Upper lobe of right lung (tissue), 1 donor: ENCODE measurements around the gene MED27. TPM values are rescaled to one million over a fixed set of nuclear protein-coding genes. Genes with fewer than 3 reads are reported as not detected.

Experiments used
- ATAC-seq: fragments of 200-7000 bp; cut with Tn5 transposase; one replicate; pipeline ENCODE4 v1.9.1; 2020; ENCODE audit warnings: mild to moderate bottlenecking, moderate library complexity
- DNase-seq: peaks from one replicate; pipeline ENCODE4 v3.0.0-alpha.2; 2020
- H3K27ac ChIP-seq: fragments of 200-600 bp; one replicate; pipeline ENCODE4 v1.8.0; 2022
- H3K27me3 ChIP-seq: fragments of 200-600 bp; one replicate; pipeline ENCODE4 v1.8.0; 2022; ENCODE audit warnings: mild to moderate bottlenecking
- H3K36me3 ChIP-seq: fragments of 200-600 bp; one replicate; pipeline ENCODE4 v1.8.0; 2022
- H3K4me1 ChIP-seq: fragments of 200-600 bp; one replicate; pipeline ENCODE4 v1.8.0; 2022
- H3K4me3 ChIP-seq: fragments of 200-600 bp; one replicate; pipeline ENCODE4 v1.8.0; 2022; ENCODE audit warnings: mild to moderate bottlenecking
- H3K9me3 ChIP-seq: fragments of 200-600 bp; one replicate; pipeline ENCODE4 v1.8.0; 2022
- CTCF ChIP-seq: fragments of 200-600 bp; IDR thresholded peaks from one replicate; pipeline ENCODE4 v1.8.0; 2022; ENCODE audit warnings: antibody characterized with exemption
- intact Hi-C: fragments of 100-400 bp; cut with DNase I; formaldehyde crosslinking; loops from one replicate; pipeline ENCODE4 v1.11.0; 2022
- total RNA-seq: library from RNA; stranded (reverse); fragmentation: NEBNext Ultra II Directional; extraction: Animal tissue kit (Norgen Biotek cat#: 25700); gene quantifications from one replicate; pipeline ENCODE4 v1.2.1, GENCODE V29; 2021
- donor health status: DM: no; HTN: yes; CAD: no; lungs with severe emphysema.

Gene MED27
- total RNA-seq, 1 donor from 2014 or later: 14.2 TPM

- no peaks in the 10 kb centered on the region for H3K9me3 ChIP-seq
- H3K4me3 ChIP-seq: no peak overlapping the region
- intact Hi-C loops: no loop called here
- TF ChIP-seq CTCF: no peak
- no peak for DNase-seq
- peaks cover 12% of the 10 kb centered on the region for H3K4me1 ChIP-seq
- no peaks in the 10 kb centered on the region for H3K36me3 ChIP-seq
- no peak for ATAC-seq
- H3K27me3 ChIP-seq: no peaks in the 10 kb centered on the region
- no peak overlapping the region for H3K27ac ChIP-seq
Measured at GRCh38 chr9:131997779-131998178, 81.9 kb downstream of the MED27 start.

GRCh38 chr9:131997076-131997475, 82.6 kb downstream of the MED27 start:
- H3K4me1 ChIP-seq: peaks cover 12% of the 10 kb centered on the region

GRCh38 chr9:131995382-131995781, 84.3 kb downstream of the MED27 start:
- H3K4me3 ChIP-seq: no peak overlapping the region
- no peaks in the 10 kb centered on the region for H3K9me3 ChIP-seq
- no peak overlapping the region for H3K27ac ChIP-seq
- ATAC-seq (no peak), DNase-seq (no peak)
- H3K4me1 ChIP-seq: peaks cover 12% of the 10 kb centered on the region
- no peaks in the 10 kb centered on the region for H3K27me3 ChIP-seq
- no peak for TF ChIP-seq CTCF
- intact Hi-C loops: no loop called here
- H3K36me3 ChIP-seq: no peaks in the 10 kb centered on the region

More at GRCh38 chr9:131997076-131997475, 82.6 kb downstream of the MED27 start:
- ATAC-seq (no peak), DNase-seq (no peak)
- intact Hi-C loops: no loop called here
- H3K9me3 ChIP-seq: no peaks in the 10 kb centered on the region
- no peak overlapping the region for H3K27ac ChIP-seq
- TF ChIP-seq CTCF: no peak
- no peak overlapping the region for H3K4me3 ChIP-seq
- H3K27me3 ChIP-seq: no peaks in the 10 kb centered on the region
- no peaks in the 10 kb centered on the region for H3K36me3 ChIP-seq

GRCh38 chr9:131994364-131995125, 85.1 kb downstream of the MED27 start:
- TF ChIP-seq CTCF: no peak
- Histone ChIP-seq H3K4me1 (peaks cover 12% of the 10 kb centered on the region), H3K27me3 (no peaks in the 10 kb centered on the region), H3K27ac (no peak overlapping the region), H3K9me3 (no peaks in the 10 kb centered on the region), H3K36me3 (no peaks in the 10 kb centered on the region), H3K4me3 (no peak overlapping the region)
- ATAC-seq: no peak
- DNase-seq: no peak
- intact Hi-C loops: no loop called here

GRCh38 chr9:131992906-131993657, 86.6 kb downstream of the MED27 start:
- TF ChIP-seq CTCF: no peak
- intact Hi-C loops: no loop called here
- no peak overlapping the region for H3K4me3 ChIP-seq
- H3K27me3 ChIP-seq: no peaks in the 10 kb centered on the region
- H3K27ac ChIP-seq: no peak overlapping the region
- H3K9me3 ChIP-seq: no peaks in the 10 kb centered on the region
- H3K36me3 ChIP-seq: no peaks in the 10 kb centered on the region
- H3K4me1 ChIP-seq: peaks cover 8% of the 10 kb centered on the region
- DNase-seq (no peak), ATAC-seq (no peak)
